GM10248 (cell line): ENCODE measurements around the gene NMNAT1.

ENCODE experiments used
- CTCF ChIA-PET: fragments of 300-600 bp; sonication (Branson Sonifier 250); formaldehyde crosslinking; extraction: SDS; loops from one replicate; lab custom pipeline; 2021; ENCODE audit warnings: antibody characterized with exemption; lab: Yijun Ruan, JAX
- POLR2A ChIA-PET: fragments of 350-650 bp; sonication (Branson Sonifier 250); formaldehyde crosslinking; extraction: SDS; loops from one replicate; lab custom pipeline; 2020; ENCODE audit warnings: antibody characterized with exemption; lab: Yijun Ruan, JAX
- DNase-seq: peaks from one replicate; pipeline ENCODE4 v3.0.0; 2012; ENCODE audit errors: extremely low spot score
- TF ChIP-seq, protein P1 (sequence below): IDR thresholded peaks from 2 replicates; pipeline ENCODE4 v1.5.1; 2012; ENCODE audit warnings: mild to moderate bottlenecking, low read depth; ENCODE audit errors: extremely low read depth, missing control alignments, control extremely low read depth

The NMNAT1 gene

DNA sequence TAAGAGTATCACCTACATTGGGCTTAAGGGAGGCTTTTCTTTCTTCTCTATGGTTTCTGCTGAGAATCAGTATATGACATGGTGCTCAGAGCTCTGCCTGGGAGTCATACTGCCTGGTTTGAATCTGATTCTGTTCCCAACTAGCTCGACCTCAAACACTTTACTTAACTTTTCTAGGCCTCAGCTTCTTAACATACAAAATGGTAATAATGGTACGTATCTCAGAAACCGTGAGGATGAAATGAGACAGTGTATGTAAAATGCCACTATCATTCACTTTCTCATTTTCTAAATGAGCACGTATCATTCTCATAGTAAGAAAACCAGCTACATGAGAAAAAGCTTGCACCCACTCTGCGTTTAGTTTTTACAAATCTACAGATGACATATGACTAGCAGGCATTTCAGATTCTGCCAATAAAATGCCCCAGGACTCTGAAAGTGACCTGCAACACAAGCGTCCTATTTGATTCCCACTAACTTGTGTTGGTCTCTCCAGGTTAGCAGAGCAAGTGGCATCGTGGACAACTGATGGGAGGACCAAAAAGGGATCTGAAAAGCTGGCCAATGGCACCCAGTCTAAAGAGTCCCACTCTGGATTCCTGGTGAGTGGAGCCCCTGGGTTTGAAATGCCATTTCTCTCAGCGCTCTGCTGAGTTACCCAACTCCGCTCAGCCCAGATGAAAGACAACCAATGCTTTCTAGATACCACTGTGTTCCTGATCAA is 39.3 kb upstream of the NMNAT1 start:
- ChIA-PET CTCF (interaction anchor here (0.8 to 1.9 kb wide), 7 partner anchors 9 to 47 kb away, joined by 3 to 7 read pairs (median 4); no protein-coding TSS in a partner anchor), POLR2A (no interaction called here)
- TF ChIP-seq, protein P1, sequence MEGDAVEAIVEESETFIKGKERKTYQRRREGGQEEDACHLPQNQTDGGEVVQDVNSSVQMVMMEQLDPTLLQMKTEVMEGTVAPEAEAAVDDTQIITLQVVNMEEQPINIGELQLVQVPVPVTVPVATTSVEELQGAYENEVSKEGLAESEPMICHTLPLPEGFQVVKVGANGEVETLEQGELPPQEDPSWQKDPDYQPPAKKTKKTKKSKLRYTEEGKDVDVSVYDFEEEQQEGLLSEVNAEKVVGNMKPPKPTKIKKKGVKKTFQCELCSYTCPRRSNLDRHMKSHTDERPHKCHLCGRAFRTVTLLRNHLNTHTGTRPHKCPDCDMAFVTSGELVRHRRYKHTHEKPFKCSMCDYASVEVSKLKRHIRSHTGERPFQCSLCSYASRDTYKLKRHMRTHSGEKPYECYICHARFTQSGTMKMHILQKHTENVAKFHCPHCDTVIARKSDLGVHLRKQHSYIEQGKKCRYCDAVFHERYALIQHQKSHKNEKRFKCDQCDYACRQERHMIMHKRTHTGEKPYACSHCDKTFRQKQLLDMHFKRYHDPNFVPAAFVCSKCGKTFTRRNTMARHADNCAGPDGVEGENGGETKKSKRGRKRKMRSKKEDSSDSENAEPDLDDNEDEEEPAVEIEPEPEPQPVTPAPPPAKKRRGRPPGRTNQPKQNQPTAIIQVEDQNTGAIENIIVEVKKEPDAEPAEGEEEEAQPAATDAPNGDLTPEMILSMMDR = no peak
- no peak for DNase-seq

DNA sequence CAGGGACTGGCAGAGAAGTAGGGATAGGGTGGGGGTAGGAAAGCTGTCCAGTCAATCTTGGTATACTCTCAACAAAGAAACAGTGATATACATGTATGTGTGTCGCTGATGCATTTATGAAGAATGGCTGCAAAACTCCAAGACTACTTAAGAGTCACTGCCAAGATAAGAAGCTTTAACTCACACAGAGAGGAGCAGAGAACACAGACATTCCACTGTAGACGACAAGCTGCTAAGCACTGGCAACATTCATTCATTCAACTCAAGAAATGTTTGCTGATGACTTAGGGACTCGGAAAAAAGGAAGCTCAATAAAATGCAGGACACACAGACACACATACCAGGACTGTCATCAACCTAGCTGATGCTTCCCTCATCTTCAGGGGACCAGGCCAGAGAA is 38.7 kb upstream of the NMNAT1 start:
- ChIA-PET POLR2A (no interaction called here), CTCF (interaction anchor here (1.1 to 1.9 kb wide), 4 partner anchors 11 to 47 kb away, joined by 4 to 7 read pairs (median 4); no protein-coding TSS in a partner anchor)
- no peak for DNase-seq
- TF ChIP-seq, protein P1 = no peak

DNA sequence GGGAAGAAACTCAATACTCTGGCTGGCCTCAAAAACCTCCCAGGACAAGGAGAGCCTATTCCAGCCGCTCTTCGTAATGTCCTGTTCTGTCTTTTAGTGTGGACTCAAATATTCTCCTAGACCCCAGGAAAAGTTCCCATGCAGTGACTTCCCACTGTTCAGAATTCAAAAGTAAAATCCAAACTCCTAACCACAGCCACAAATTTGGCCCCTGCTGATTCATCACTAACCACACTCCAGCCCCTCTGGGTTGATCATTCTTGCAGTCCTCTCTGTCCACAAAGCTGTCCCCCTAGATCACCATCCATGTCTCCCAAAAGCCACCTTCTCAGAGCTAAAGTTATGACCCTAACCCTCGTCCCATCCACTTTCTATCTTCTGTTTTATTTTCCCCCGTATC is 38.3 kb upstream of the NMNAT1 start:
- DNase-seq = no peak
- ChIA-PET CTCF (interaction anchor here (1.1 to 1.9 kb wide), 3 partner anchors 10 to 46 kb away, joined by 4 to 7 read pairs (median 4); no protein-coding TSS in a partner anchor), POLR2A (no interaction called here)
- TF ChIP-seq, protein P1 = no peak

DNA sequence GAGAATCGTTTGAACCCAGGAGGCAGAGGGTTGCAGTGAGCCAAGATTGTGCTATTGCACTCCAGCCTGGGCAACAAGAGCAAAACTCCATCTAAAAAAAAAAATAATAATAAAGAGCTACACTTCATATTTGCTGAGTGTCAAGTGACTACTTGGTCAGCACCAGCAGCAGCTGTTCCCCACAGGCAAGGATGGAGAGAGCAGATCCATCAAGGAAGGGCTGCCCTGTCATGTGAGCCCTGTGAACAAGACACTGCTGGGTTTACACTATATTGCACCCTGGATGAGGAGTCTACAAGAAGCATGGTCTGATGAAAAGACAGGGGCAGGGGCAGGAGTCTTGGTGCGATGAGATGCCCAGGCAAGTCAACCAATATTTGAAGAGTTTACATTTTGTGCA is 36.8 kb upstream of the NMNAT1 start:
- TF ChIP-seq, protein P1 = no peak
- POLR2A ChIA-PET = no interaction called here
- CTCF ChIA-PET = interaction anchor here (0.9 to 1.3 kb wide), 3 partner anchors 10 to 33 kb away, joined by 3 to 4 read pairs (median 4); no protein-coding TSS in a partner anchor
- DNase-seq = no peak

DNA sequence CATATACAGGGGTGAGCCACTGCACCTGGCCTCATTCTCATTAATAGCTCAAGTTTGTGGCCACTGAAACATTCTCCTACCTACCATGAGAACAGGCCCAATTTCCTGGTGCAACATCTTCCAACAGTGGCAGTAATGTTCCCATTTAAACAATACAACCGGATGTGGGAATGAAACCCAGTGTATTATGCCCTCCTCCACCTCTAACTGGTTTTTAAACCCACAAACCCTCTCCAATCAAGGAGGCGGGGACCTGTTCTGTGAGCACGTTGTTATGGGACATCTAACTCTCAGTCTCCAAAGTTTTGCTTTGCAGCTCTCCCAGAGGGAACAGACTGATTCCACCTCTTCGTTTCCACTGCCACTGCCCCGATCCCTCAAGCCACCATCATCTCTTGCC is 35.8 kb upstream of the NMNAT1 start:
- ChIA-PET CTCF (interaction anchor here (1.4 kb wide), 1 partner anchor 43 kb away, joined by 3 read pairs; no protein-coding TSS in a partner anchor), POLR2A (no interaction called here)
- no peak for DNase-seq
- TF ChIP-seq, protein P1 = no peak

DNA sequence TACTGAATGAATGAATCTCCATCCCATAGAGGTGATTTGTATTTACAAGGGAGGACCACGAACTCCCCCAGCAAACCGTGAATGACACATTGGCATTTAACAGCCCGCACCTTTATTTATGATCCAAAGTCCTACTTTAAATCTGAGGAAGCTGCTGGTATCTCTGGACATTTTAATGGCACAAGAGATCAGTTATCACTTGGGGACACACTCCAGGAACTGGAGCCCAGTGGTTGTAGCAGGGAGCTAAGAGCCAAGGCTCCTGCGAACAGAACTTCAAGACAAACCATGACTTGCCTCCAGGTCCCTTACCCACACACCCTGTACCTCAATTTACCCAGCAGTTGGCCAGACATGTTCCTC is 34.4 kb upstream of the NMNAT1 start:
- CTCF ChIA-PET = interaction anchor here (1.2 to 1.4 kb wide), 2 partner anchors 34 to 42 kb away, joined by 3 read pairs; no protein-coding TSS in a partner anchor
- TF ChIP-seq, protein P1 = no peak
- POLR2A ChIA-PET = interaction anchor here (0.7 kb wide), 1 partner anchor 544 kb away, joined by 8 read pairs; no protein-coding TSS in a partner anchor
- no peak for DNase-seq
